Lower lobe of right lung (tissue), 2 donors: ENCODE results near the gene GLI3. TPM values are rescaled to one million over a fixed set of nuclear protein-coding genes. Genes with fewer than 3 reads are reported as not detected.

Source experiments
- ATAC-seq, 2 donors: fragments of 200-7000 bp; cut with Tn5 transposase; one replicate each; pipeline ENCODE4 v1.9.1; 2020 to 2022; ENCODE audit warnings: mild to moderate bottlenecking in 2 of 2, moderate library complexity in 2 of 2
- DNase-seq: peaks from one replicate; pipeline ENCODE4 v3.0.0-alpha.2; 2020
- H3K27ac ChIP-seq: fragments of 200-600 bp; one replicate; pipeline ENCODE4 v1.8.0; 2022
- H3K27me3 ChIP-seq: fragments of 200-600 bp; one replicate; pipeline ENCODE4 v1.8.0; 2022; ENCODE audit warnings: low read depth
- H3K36me3 ChIP-seq: fragments of 200-600 bp; one replicate; pipeline ENCODE4 v1.8.0; 2022; ENCODE audit warnings: mild to moderate bottlenecking
- H3K4me1 ChIP-seq: fragments of 200-600 bp; one replicate; pipeline ENCODE4 v1.8.0; 2022
- H3K4me3 ChIP-seq: fragments of 200-600 bp; one replicate; pipeline ENCODE4 v1.8.0; 2022; ENCODE audit warnings: mild to moderate bottlenecking
- H3K9me3 ChIP-seq: fragments of 200-600 bp; one replicate; pipeline ENCODE4 v1.8.0; 2022
- intact Hi-C: fragments of 100-400 bp; cut with DNase I; formaldehyde crosslinking; loops from one replicate; pipeline ENCODE4 v1.11.0; 2022
- total RNA-seq: library from RNA; stranded (reverse); fragmentation: NEBNext Ultra II Directional; extraction: Animal tissue kit (Norgen Biotek cat#: 25700); gene quantifications from one replicate; pipeline ENCODE4 v1.2.1, GENCODE V29; 2021
- TF ChIP-seq, protein P1 (sequence below): fragments of 200-600 bp; IDR thresholded peaks from one replicate; pipeline ENCODE4 v1.8.0; 2022; ENCODE audit warnings: antibody characterized with exemption, mild to moderate bottlenecking
- donor health status: DM: no; HTN: yes; CAD: no; lungs with severe emphysema.

Gene GLI3
- total RNA-seq, 1 donor from 2014 or later = 20.7 TPM

DNA sequence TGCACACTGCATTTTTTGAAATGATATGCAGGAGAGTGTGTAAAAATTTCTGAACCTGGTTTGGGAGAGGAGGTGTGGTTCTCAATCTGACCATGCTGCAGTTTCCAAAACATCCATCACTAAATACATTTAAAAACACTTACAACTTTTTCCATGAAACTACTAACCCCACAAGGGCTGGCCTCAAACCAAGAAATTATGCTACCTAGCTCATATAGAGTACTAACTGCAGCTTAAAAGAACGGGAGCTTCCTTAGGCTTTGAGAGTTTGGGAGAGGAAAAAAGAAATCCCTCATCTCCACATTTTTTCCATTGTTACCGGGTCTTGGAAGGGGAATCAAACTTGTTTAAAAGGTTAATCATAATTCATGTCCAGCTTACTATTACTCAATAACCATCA, 214.2 kb downstream of the GLI3 start:
- Histone ChIP-seq H3K36me3 (peaks cover 12% of the 10 kb centered on the region), H3K27ac (no peak overlapping the region), H3K9me3 (no peaks in the 10 kb centered on the region), H3K4me3 (no peak overlapping the region), H3K4me1 (no peaks in the 10 kb centered on the region), H3K27me3 (no peaks in the 10 kb centered on the region)
- no peak for ATAC-seq
- no peak for DNase-seq
- intact Hi-C loops = no loop called here
- TF ChIP-seq, protein P1, sequence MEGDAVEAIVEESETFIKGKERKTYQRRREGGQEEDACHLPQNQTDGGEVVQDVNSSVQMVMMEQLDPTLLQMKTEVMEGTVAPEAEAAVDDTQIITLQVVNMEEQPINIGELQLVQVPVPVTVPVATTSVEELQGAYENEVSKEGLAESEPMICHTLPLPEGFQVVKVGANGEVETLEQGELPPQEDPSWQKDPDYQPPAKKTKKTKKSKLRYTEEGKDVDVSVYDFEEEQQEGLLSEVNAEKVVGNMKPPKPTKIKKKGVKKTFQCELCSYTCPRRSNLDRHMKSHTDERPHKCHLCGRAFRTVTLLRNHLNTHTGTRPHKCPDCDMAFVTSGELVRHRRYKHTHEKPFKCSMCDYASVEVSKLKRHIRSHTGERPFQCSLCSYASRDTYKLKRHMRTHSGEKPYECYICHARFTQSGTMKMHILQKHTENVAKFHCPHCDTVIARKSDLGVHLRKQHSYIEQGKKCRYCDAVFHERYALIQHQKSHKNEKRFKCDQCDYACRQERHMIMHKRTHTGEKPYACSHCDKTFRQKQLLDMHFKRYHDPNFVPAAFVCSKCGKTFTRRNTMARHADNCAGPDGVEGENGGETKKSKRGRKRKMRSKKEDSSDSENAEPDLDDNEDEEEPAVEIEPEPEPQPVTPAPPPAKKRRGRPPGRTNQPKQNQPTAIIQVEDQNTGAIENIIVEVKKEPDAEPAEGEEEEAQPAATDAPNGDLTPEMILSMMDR = no peak

DNA sequence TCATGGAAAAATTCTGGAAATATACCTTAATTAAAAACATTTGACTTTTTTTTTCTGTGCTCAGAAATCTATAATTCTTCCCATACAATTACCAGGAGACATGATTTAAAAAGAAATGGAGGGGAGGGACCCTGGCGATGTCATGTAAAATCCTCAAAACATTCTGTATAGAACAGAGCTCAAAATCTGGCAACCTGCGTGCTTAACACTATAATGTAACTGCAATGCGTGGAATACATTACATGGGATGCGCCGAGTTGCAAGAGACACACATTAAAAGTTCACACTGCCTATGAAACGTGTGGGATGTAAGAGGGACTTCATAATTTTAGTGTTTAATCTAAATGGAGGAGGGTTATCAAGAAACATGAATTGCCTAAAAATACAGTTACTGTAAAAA, 215.0 kb downstream of the GLI3 start:
- no peaks in the 10 kb centered on the region for H3K9me3 ChIP-seq
- intact Hi-C loops = no loop called here
- H3K4me3 ChIP-seq = no peak overlapping the region
- H3K4me1 ChIP-seq = no peaks in the 10 kb centered on the region
- ATAC-seq = no peak
- no peak for DNase-seq
- H3K36me3 ChIP-seq = peaks cover 12% of the 10 kb centered on the region
- H3K27me3 ChIP-seq = no peaks in the 10 kb centered on the region
- no peak overlapping the region for H3K27ac ChIP-seq
- TF ChIP-seq, protein P1 = no peak

DNA sequence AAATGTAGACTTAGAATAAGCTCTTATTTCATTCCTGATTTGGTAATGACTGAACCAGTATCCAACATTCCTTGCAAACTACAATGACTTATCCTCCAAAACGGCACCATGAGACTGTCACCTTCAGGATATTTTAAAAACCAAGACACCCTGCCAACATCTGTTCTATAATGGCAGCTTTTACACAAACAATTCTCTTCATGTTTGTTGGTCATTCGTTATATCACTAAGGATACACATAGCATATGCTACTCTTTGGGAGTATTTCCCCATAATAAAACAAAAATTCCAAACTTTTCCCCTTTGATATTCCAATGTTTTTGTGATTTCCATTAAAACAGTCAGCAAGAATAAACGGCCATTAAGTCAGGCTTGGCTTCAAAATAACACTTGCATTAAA, 215.4 kb downstream of the GLI3 start:
- Histone ChIP-seq H3K27ac (no peak overlapping the region), H3K36me3 (peaks cover 12% of the 10 kb centered on the region), H3K27me3 (no peaks in the 10 kb centered on the region), H3K4me1 (no peaks in the 10 kb centered on the region), H3K9me3 (no peaks in the 10 kb centered on the region), H3K4me3 (no peak overlapping the region)
- TF ChIP-seq, protein P1 = no peak
- no peak for DNase-seq
- intact Hi-C loops = no loop called here
- no peak for ATAC-seq

DNA sequence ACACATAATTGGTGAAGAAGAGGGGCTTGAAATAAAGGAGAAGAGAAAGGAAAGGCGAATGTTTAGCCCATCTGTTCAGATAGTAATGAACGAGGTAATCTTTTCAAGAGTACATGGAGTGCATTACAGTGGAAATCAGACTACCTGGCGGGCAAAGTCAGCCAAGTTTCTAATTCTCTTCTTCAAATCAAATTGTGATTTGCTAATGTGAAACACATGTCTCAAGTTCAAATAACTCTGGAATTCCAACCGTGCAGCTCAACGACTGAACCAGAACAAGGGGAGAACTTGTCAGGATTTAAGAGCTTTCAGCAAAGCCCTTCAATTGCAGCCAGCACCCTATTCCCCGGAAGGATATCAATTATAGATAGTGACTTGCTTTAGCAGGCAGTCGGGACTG, 216.9 kb downstream of the GLI3 start:
- Histone ChIP-seq H3K27ac (no peak overlapping the region), H3K9me3 (no peaks in the 10 kb centered on the region), H3K4me3 (no peak overlapping the region), H3K27me3 (no peaks in the 10 kb centered on the region), H3K4me1 (no peaks in the 10 kb centered on the region), H3K36me3 (peaks cover 4% of the 10 kb centered on the region)
- intact Hi-C loops = no loop called here
- no peak for DNase-seq
- TF ChIP-seq, protein P1 = no peak
- ATAC-seq = peak in 1 of 2 donors; percentile 58

DNA sequence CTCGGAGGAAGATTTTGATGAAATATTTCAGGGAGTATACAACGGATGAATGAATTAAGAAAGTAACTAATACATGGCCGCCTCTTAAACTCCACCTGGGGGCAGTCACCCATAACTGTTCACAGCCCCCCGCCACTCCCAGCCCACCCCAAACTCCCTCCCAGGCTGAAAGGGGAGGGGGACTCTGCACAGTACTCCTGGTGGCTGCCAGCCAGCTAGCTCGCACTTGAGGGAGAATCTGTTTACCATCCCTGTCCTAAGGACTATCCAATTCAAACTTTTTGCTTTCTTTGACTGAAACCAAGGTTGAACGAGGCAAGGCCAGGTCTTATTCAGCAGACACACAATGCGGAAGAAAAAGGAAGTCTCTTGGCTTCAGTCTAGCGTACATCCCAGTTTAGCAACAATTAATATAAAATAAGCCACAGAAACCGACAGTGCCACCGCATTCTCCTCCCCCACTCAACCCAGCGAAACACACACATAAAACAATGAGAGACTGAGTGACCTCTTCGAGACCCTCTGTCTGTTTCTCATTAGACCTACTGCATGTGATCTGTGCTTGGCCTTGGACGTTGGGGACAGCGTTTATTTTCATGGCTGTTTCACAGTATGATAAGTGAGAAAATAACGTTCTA, 219.5 kb downstream of the GLI3 start:
- intact Hi-C loops = no loop called here
- DNase-seq = no peak

More for the DNA sequence above, 219.5 kb downstream of the GLI3 start:
- TF ChIP-seq, protein P1 = no peak
- H3K4me1 ChIP-seq = no peaks in the 10 kb centered on the region
- ATAC-seq = no peak
- H3K4me3 ChIP-seq = no peak overlapping the region
- no peaks in the 10 kb centered on the region for H3K36me3 ChIP-seq
- no peaks in the 10 kb centered on the region for H3K27me3 ChIP-seq
- peaks cover 9% of the 10 kb centered on the region for H3K9me3 ChIP-seq
- H3K27ac ChIP-seq = no peak overlapping the region
